ENCODE data around the gene LARP1.

The LARP1 gene

GRCh38 chr5:154762700-154763099, 7.5 kb downstream of the LARP1 start:
- no peak for DNase-seq

- DNase-seq: no peak
Measured at GRCh38 chr5:154764967-154765366, 9.8 kb downstream of the LARP1 start.

- DNase-seq: no peak
Measured at GRCh38 chr5:154765396-154765925, 10.3 kb downstream of the LARP1 start.

DNA sequence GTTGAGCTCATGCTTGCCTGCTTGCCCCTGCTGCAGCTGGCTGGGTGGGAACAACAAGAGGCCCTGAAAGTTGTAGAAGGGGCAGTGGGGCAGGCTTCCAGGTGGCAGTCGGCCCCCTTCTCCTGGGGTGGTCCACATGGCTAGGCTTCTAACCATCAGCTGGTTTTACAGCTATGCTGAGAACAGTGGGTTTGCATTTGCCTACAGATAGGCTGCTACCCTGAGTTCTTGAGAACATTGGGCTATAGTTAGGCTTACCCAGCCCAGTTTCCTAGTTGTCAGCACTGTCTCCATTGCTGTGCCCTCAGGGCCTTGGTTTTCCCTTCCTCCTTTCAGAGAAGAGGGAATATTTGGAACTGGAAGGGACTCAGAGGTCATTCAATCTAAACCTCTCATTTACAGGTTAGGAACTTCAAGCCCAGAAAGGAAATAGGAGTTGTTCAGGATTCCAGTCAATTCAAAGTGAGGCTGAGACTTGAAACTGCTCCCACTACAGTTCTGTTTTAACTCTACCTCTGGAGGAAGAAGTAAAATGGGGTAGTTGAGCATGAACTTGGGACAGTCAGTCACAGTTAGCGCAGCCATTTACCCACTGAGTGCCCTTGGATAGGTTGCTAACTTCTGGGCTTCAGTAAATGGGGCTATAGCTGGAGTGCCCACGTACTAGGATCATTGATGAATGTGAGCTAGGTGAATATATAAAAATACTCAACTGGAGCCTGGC, 11.5 kb downstream of the LARP1 start:
- no peak for DNase-seq

DNA sequence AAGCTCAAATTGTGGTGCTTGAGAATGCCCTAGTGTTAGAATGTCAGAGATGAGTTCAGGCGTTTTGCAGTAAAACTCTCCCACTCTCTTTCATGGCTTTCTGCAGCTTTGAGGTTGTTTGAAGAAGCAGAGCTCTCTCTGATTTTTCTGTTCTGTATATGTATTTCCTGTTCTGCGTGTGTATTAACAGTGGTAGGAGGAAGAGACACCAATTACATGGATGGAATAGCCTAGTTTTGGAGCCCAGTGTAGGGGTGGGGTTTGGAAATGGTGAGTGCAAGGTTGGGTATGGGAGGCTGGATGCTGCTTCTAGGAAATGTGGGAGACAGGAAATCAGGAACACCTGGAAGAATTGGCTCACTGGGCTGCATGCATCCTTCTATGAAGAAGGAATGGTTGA, 12.4 kb downstream of the LARP1 start:
- DNase-seq: no peak

- no peak for DNase-seq
Measured at GRCh38 chr5:154768207-154768606, 13.0 kb downstream of the LARP1 start.

DNA sequence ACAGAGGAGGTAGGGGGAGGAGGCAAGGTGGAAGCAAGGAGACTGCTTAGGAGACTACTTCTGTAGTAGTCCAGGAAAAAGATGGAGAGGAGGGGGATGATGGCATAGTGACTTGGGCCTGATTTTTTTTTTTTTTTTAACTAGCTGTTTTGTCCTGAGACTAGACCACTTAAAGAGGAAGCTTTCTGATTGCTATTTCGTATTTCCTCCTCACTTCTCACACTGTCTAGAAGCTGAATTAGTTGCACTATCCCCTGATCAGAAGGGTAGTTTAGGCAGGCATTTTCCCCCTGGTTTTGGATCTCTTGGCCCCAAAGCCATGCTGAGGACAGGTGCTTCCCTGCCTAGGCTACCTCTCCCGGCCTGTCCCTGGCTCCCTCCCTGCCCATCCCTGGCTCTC, 14.9 kb downstream of the LARP1 start:
- no peak for DNase-seq

- DNase-seq: no peak
Measured at GRCh38 chr5:154771383-154771901, 16.3 kb downstream of the LARP1 start.

GRCh38 chr5:154773326-154773725, 18.1 kb downstream of the LARP1 start:
- no peak for DNase-seq

- no peak for DNase-seq
Measured at GRCh38 chr5:154776167-154776566, 21.0 kb downstream of the LARP1 start.

- no peak for DNase-seq
Measured at GRCh38 chr5:154778534-154778933, 23.4 kb downstream of the LARP1 start.

DNA sequence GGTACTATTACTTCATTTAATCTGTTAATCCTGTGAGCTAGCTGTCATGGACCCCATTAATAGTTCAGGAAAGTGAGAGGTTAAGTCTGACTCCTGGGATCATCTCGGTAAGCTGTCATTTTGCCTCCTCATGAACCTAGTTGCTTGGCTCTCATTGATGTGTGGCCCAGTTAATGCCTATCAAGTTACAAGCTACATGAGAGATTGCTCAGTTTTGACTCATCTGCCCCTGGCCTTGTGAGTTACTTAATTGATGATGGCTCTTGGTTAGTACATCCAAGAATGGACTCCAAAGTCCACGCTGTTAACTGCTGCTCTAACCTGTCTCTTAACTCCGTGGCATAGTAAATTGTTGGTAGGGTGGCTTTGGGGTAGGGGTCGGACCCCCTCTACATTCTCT, 23.9 kb downstream of the LARP1 start:
- DNase-seq: peak; percentile 73

- DNase-seq: no peak
Measured at GRCh38 chr5:154780128-154780527, 25.0 kb downstream of the LARP1 start.

- DNase-seq: no peak
Measured at GRCh38 chr5:154782326-154782725, 27.1 kb downstream of the LARP1 start.

DNA sequence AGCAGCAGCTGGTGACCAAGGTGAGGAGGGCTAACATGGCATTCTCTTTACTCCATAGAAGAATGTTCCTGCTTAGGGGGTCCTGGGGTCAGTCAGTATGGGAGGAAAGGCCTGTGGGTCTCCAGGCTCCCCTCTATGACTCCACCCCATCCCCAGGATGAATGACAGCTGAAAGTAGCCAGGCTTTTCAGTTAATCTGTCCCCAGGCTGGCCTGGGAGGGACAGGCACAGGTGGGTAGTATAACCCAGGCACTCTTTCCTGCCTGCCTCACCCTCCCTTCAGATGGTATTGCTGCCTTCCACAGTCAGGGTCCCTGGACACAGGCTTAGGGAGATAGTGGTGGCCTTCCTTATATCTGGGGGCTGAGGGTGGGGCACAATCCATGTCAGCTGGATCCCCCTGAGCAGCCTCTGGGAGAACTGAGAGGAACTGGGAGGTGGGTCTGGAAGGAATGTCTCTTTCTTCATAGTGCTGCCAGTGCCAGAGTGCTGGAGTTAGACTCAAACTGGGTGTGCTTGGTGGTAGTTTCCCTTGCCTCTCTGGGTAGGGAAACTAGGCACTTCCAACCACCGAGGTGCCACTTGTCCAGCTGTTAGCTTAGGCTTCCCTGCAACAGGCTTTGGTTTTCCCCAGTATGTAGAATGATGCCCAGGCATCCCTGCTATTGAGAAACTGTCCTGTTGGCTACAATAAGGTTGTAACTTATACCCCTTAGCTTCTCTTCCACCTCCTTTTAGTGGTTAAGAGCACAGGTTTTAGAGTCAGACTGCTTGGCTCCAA, 27.8 kb downstream of the LARP1 start:
- no peak for DNase-seq

- DNase-seq: no peak
Measured at GRCh38 chr5:154783774-154784460, 28.7 kb downstream of the LARP1 start.

DNA sequence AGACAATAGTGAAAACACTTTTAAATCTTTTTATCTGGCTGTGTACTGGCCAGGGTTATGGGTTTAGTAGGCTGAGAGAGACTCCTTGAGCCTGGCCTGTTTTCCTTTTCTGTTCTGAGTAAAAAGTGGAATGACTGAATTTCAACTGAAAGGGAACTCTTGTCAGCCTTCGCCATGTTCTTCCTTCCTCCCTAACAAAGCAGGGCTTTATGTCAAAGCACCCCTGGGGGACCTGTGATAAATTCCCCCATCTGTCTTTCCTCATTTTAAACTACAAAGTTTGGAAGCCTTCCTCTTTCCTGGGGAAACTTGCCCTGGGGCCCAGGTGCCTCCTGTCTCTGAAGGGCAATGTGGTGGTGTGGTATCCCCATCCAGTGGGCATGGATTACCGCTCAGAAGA, 29.7 kb downstream of the LARP1 start:
- no peak for DNase-seq

DNA sequence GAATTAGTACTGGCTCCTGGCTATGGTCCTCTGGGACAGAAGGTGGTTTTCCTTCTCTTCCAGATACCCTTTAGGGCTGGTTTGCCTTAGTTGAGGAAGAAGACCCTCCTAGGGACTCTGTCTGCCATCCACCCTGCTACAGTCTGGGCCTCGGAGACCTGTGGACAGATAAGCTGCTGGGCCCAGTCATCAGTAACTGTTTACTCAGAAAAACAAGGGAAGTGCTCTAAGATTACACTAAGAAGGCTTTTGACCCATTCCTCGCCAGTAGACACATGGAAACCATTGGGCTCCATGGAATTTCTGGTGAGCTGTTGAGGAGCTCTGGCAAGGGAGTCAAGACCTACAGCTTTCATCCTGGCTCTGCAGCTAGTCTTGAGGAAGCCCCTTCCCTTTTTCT, 31.2 kb downstream of the LARP1 start:
- DNase-seq: no peak

DNA sequence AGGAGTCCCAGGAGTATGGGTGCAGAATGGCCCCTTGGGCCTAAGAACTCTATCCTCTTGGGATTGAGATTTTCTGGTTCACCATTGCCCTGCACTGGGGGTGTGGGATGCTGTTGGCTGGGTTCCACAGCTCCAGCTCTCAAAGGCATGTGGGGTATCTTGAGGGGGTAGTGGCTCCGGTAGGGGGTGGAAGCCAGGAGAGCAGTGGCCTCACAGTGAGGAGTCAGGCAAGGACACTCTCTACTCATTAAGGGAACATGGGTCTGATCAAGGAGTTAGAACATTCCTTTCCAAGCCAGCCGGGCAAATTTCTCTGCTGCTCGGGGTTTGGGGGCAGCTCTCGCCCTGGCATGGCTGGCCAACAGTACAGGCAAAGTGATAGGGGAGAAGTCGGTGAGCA, 33.0 kb downstream of the LARP1 start:
- DNase-seq: no peak

DNA sequence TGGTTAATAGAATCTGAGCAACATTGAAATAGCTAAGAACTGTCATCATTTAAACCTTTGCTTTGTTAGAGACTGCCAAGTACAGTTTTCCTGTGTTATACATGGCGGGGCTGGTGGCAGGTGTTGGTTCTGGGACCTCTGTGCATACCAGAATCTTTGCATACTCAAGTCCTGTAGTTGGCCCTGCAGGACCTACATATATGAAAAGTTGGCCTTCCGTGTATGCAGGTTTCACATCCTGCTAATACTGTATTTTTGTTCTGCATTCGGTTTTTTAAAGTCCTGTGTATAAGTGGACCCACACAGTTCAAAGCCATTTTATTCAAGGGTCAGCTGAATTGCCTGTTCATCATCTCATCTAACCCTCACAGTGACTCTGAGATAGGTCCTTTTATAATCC, 36.4 kb downstream of the LARP1 start:
- no peak for DNase-seq

DNA sequence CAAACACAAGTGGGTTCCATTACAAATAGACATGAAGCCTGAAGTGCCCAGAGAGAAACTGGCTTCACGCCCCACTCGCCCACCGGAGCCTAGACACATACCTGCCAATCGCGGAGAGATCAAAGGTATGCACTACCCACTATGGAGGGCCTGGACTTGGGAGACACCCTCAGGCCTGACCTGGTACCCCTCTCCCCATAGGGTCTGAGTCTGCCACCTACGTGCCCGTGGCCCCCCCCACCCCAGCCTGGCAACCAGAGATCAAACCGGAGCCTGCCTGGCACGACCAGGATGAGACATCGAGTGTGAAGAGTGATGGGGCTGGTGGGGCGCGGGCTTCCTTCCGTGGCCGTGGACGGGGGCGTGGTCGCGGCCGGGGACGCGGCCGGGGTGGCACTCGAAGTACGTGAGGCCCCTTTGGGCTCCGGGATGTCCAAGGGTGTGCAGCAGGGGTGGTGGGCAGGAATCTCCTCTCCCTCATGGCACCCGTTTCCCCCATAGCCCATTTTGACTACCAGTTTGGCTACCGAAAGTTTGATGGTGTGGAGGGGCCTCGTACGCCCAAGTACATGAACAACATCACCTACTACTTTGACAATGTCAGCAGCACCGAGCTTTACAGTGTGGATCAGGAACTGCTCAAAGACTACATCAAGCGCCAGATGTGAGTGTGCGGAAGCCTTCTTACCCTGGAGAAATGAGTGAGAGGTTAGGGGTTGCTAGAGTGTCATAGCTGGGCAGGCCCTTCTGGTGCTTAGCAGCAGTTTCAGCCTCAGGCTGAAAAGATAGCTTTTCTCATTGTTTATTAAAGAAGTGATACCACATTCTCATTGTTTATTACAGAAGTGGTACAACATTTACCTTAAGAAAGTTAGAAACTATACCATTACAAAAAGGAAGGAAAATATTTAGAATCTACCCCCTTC, 38.7 kb downstream of the LARP1 start:
- DNase-seq: no peak

GRCh38 chr5:154794525-154795234, 39.5 kb downstream of the LARP1 start:
- no peak for DNase-seq

Measured in kidney glomerular epithelial cell (primary cell).